Mammary epithelial cell (primary cell): ENCODE results near the gene KLRD1.

Experiments used
- CTCF ChIP-seq, 2 donors: IDR thresholded peaks in 1 of 2; conservative IDR thresholded peaks in 1 of 2; 2 replicates each; pipeline ENCODE4 v1.5.1; 2011 to 2012; ENCODE audit warnings: inconsistent platforms in 2 of 2, low read length in 2 of 2, mild to moderate bottlenecking in 2 of 2, control low read depth in 1 of 2, low read depth in 1 of 2; ENCODE audit not compliant: insufficient read depth in 1 of 2; ENCODE audit errors: extremely low read depth in 1 of 2
- EZH2 ChIP-seq: IDR thresholded peaks from 2 replicates; pipeline ENCODE4 v1.6.1; 2012; ENCODE audit warnings: low read length, inconsistent platforms, borderline replicate concordance

- TF ChIP-seq CTCF (conservative IDR thresholded peaks at IDR 0.05 in 1 of 2, IDR thresholded peaks at IDR 0.05 in 1 of 2; ENCODE audit: extremely low read depth in 1 of 2, insufficient read depth in 1 of 2, low read depth in 1 of 2, low read length in 2 of 2) (no peak), EZH2 (no peak)
Measured at GRCh38 chr12:10278104-10278503, 29.6 kb upstream of the KLRD1 start.
